Measurements from ENCODE around the gene TBX1. TPM values are rescaled to one million over a fixed set of nuclear protein-coding genes. Genes with fewer than 3 reads are reported as not detected.
"Not testable (repeated sequence)": the region's sequence is repeated elsewhere in the genome, so short reads cannot be mapped to it uniquely, and the experiment has no call there.

Gene TBX1
- polyA plus RNA-seq, 4 donors, result 0.17 to 0.59 (median 0.25) TPM

DNA sequence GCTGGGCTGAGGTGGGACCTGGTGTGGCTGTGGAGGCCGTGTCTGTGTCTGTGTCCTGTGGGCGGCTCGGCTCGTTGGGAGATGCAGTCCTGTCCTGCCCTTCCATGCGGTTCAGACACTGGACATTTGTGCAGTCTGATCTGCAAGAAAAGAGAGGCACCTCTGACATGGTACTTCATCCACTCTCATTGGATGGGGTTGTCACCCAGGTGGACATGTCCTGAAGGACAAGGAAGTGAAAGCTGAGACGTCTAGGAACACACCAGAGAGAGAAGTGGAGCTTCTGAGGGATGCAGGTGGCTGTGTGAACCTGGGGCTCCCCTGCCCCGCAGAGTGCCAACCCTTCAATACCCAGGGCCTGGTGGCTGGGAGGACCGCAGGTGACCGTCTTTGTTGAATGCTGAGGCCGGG is 18.4 kb downstream of the TBX1 start:
- no peak for DNase-seq (ENCODE audit: low read depth in 4 of 4, low spot score in 3 of 4)

DNA sequence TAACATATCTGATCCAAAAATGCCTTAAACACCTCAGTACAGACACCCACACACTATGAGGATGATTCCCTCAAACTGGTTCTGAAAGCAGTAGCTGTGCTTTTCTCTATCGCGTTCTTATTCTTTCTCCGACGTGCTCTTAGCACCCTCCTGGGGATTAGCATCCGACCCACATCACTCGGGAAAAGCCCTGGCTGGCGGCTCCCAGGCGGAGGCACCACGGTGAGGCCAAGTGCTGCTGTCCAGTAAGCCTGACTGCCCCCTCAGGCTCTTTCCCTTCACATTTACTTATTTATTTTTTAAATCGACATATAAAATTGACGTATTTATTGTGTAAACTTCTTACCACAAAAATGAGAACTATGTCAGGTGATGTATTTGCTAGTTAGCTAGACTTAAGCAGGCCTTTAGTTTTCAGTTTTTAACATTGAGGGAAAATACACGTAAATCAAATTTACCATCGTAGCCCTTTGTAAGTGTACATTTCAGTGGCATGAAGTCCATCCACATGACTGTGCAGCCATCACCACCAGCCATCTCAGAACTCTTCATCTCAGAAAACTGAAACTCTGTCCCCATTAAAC is 19.2 kb downstream of the TBX1 start:
- DNase-seq (ENCODE audit: low read depth in 4 of 4, low spot score in 3 of 4), result no peak

DNA sequence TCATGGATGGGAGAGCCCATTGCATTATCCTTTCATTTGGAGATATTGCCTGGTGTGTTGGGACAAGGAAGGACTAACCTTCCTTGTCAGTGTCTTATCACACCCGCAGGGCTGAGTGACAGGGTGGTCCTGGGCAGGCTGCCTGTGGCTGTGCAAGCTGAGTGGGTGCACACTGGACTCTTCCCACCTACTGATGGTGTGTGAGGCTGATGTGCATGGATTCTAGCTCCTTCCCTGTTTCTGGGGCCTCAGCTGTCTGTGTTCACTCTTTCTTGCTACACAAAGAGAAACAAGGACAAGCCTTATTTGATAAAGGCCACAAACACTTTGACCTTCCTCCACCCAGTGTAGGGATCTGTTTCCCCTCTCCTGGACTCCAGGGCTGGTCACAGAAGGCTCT is 22.0 kb downstream of the TBX1 start:
- DNase-seq (ENCODE audit: low read depth in 4 of 4, low spot score in 3 of 4), result no peak

DNA sequence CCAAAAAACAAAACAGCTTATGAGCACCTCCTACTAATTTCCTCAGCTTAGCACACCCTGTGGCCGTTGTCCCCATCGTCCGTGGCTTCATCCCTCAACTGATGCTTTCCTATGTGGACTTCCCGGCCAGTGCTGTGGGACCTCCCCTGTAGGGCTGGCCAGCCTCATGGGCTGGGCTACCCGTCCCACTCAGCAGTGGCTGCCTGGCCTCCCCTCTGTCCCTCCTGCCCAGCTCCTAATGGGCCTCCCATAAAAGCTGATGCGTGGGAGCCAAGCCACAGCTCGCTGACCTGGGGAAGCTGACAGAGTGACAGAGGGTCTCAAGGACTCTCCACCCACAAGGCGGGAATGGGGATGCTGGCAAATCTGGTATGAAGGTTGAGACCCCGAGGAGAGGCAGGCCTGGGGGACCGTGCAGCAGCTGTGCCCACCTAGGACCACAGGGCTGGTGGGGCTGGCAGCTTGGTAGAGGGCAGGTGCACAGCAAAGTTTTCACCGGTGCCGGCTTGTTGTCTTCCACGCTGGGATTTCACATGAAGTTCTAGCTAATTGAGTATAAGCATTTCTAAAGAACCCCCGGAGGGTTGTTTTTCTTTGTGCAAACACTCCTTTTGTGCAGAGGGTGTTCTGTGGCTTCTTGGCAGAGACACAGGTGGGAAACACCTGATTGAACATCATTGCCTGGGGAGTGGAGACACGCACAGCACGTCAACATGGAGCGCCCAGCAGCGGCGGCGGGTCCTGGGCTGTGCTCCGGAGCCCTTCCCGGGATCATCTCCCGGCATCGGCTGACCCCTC is 23.2 kb downstream of the TBX1 start:
- no peak for DNase-seq (ENCODE audit: low read depth in 4 of 4, low spot score in 3 of 4)

DNA sequence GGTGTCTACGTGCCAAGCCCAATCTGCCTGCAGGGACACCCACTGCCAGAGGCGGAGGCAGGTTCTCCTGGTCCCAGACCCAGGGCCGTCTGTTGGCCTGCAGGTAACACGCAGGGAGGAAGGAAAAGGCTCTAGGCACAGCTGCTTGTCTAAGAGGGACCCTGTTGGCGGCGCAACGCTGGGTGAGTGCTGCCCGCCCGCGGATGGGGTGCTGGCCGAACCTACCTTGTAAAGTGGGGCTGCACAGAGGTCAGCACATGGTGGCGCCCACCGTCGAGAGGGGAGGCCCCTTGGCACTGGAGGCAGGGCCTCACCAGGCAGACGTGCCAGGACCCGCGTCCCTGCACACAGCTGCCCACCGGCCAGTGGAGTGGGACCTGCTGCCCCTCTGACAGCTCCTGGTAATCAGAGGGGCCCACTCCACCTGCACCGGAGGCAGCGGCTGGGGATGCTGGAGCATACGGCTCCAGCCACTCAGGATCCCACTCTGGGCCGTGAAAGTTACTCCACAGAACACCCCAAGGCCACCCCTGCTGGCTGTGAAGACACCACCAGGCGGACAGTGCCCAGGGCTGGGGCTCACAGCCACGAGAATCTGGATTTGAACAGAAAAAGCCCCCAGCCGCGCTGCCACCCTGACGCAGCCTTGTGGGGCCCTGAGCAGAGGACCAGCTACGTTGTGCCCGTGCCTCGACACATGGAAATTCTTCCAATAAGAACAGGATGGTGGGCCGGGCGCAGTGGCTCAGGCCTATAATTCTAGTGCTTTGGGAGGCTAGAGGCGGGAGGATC is 24.0 kb downstream of the TBX1 start:
- DNase-seq (ENCODE audit: low read depth in 4 of 4, low spot score in 3 of 4), result no peak

DNA sequence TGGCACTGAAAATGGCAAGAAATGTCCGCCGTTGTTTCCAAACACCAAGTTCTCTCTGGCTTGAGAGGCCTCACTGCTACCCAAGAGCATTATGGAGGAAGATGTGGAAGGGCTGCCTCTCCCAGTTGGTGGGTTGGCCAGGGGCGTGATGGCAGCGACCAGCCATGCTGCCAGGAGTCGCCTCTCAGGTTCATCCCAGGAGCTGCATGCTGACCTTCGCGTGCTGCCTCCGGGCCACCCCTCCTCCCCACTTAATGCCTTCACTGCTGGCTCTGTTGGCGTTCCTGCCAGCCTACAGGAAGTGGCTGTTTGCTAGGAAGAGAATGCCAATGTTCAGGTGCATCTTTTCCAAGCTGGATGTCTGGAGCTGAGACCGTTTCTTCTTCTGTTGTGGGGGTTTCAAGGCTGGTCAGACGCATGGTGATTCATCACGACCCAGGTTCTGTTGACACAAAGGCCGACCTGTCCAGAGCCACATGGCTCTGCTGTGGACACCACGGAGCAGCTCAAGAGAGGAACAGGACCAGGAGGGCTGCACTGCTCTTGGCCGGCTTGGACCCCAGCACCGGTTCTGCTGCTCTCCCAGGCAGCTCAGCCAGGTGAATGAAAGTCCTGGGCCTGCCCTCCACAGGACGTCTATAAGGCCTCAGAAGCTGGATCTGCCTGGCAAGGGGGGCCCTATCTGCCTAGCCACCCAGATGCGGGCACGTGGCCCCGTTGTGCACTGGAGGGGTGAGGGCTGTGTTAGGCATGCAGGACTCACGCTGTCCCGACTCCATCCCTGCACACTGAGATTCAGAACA is 25.1 kb downstream of the TBX1 start:
- no peak for DNase-seq (ENCODE audit: low read depth in 4 of 4, low spot score in 3 of 4)

DNA sequence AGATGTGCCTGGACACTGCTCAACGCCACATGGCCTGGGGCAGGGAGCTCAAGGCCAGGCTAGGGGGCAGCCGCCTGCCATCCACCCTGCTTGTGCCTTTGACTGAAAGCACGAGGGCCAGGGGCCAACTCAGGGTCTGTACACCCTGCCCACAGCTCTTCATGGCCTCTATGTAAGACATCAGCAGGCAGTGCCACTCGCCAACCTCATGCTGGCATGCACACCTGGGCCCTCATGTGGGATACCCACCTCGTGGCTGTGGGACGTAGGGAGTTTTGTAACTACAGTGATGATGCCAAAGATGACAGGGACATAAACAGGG is 25.6 kb downstream of the TBX1 start:
- DNase-seq (ENCODE audit: low read depth in 4 of 4, low spot score in 3 of 4), result no peak

DNA sequence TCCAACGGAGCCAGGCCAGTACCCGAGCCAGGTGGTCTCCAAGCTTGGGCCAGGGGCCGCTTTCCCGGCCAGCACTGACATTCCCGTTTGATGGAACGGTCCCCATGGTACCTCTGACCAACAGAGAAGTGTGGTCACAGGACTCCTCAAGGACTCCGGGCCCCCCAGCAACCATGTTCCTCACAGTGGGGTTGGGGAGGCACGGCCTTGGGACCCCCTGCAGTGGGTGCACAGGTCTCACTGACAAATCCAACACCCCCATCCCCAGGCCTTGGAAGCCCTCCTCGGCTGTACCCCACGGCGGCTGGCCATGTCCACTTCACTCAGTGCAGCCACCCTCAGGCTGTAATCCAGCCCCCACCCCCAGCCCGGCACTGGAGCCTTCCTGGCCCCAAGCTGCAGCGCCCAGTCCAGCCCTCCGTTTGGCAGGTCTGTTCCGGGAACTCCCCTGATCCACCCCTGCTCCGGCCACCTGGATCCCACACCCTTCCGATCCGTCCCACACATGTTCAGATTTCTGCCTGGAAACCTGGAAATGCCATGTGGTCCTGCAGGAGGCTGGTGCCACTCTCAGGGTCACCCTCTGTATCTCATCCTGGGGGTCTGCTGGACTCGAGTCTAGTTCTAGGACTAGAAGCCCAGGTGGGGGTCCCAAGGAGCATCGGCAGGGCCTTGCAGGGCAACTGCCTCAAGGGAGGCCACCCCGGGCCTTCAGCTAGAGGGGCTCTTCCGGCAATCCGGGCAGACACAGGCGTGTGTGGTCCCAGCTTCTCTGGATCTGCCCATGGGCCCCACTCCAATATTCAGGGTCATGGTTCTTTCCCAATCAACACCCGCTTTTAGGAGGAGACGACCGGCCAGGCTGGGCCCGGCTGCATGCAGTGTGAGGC is 26.6 kb downstream of the TBX1 start:
- DNase-seq (ENCODE audit: low read depth in 4 of 4, low spot score in 3 of 4), result no peak

DNA sequence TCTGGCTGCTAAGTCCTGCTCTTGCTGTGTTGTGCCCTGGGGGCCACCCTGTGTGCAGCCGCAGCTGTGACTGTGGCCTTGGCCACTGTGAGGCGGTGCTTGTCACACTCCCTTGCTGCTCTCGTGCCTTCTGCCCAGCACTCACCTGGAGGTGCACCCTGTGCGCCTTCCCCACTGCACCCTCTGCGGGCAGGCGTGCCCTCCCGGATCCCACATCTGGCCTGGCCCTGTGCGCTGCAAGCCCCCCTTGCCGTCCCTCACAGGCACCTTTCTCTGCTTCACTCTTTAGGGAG is 27.2 kb downstream of the TBX1 start:
- no peak for DNase-seq (ENCODE audit: low read depth in 4 of 4, low spot score in 3 of 4)

DNA sequence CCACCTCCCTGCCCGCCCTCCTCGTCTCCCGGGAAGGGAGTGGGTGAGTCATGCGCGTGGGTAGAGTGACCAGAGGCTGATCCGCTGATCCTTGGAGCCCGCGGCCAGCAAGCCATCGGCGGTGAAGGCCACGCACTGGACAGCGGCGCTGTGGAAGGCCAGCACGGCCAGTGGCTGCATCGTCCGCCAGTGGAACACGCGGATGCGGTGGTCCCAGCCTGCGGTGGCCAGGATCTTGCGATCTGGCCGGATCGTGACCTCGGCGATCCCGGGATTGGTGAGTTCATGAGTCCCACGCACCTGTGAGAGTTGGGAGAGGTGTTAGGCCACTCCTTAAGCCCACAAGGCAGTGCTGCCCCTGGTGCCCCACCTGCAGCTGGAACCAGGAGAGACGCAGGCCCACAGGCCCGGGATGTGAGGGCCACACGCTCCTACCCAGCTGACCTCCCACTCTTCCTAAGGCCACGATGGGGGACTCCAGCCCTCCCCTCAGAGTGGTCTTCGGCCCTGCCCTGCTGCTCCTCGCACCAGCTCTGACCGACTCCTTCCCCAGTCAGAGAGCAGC is 28.2 kb downstream of the TBX1 start:
- DNase-seq (ENCODE audit: low read depth in 4 of 4, low spot score in 3 of 4), result no peak

DNA sequence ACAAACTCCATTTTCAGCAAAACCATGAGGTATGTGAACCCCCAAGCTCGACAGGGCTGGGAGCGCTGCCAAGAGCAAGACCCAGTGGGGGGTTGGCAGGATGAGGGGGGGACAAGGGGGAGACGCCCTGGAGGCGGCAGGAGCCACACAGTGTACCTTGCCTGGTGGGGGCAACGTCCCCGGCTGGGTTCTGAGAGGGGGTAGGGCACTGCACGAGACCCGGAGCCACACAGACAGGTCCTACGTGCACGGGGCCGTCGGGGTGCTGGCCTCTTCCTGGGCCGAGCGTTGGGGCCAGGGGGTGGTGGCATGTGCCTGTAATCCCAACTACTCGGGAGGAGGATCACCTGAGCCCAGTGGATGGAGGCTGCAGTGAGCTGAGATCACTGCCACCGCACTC is 28.8 kb downstream of the TBX1 start:
- no peak for DNase-seq (ENCODE audit: low read depth in 4 of 4, low spot score in 3 of 4)

DNA sequence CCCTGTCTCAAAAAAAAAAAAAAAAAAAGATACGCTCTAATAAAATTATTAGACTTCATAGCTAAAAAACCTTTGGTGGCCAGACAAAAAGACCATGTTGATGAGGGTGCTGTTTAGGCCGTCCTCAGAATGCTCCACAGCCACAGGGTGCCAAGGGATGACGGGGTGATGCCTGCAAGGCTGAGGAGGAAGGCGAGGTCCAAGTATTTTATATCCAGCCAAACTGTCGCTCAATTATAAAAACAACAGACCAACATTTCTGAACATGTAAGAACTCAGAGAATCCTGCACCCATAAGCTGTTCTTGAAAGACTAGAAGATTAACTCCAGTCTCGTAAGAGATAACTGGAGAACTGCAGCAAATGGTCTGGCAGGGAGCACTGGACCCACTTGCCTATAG is 29.2 kb downstream of the TBX1 start:
- DNase-seq (ENCODE audit: low read depth in 4 of 4, low spot score in 3 of 4), result no peak

DNA sequence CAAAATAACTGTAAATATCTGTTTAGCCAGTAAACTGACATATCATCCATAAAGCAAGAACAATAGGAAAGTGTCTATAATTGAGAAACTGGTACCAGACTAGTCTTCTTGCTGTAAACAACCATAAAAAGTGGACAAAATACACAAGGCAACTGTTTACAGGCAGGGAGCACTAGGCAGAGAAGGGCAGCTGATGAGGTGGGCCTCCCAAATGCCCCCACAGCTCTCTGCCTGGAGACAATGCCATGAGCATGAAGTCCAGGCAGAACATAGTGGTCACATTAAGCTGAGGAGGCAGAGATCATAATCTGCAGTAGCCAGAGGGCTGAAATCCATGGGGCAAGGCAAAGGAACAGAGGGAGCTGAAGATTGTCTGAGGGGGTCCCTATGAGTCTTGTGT is 30.7 kb downstream of the TBX1 start:
- no peak for DNase-seq (ENCODE audit: low read depth in 4 of 4, low spot score in 3 of 4)

DNA sequence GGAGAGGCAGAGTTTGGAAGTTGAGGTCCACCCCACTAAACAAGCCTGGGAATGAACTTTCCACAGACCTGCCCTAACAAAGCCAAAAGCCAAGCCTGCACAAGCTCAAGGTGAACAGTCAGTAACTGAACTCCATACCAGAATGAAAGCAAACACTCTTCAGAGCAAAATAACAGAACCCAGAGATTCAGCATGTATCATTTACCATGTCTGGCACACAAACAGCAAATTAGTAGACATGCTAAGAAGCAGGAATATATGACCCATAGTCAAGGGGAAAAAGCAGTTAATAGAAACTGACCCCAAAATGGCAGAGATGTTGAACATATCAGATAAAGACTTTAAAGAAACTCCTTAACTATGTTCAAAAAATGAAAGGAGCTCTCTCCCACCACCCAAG is 31.3 kb downstream of the TBX1 start:
- DNase-seq (ENCODE audit: low read depth in 4 of 4, low spot score in 3 of 4), result no peak

DNA sequence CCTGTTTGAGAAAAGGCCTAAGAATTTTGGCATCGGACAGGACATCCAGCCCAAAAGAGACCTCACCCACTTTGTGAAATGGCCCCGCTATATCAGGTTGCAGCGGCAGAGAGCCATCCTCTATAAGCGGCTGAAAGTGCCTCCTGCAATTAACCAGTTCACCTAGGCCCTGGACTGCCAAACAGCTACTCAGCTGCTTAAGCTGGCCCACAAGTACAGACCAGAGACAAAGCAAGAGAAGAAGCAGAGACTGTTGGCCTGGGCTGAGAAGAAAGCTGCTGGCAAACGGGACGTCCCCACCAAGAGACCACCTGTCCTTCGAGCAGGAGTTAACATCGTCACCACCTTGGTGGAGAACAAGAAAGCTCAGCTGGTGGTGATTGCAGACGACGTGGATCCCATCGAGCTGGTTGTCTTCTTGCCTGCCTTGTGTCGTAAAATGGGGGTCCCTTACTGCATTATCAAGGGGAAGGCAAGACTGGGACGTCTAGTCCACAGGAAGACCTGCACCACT is 31.9 kb downstream of the TBX1 start:
- not testable (repeated sequence) for DNase-seq (ENCODE audit: low read depth in 4 of 4, low spot score in 3 of 4)

DNA sequence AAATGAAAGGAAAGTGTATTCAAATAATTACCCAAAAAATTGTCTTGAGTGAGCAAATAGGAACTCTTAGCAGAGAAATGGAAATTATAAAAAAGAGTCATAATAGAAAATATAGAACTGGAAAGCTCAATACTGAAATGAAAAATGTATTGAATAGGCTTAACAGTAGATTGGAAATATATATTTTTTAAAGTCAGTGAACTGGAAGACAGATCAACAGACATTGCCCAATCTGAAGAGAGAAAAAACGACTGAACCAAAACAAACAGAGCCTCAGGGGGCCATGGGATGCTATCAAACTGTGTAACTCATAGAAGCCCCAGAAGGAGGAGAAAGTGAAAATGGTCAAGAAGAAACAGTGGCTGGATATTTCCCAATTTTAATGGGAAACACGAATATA is 32.6 kb downstream of the TBX1 start:
- no peak for DNase-seq (ENCODE audit: low read depth in 4 of 4, low spot score in 3 of 4)

DNA sequence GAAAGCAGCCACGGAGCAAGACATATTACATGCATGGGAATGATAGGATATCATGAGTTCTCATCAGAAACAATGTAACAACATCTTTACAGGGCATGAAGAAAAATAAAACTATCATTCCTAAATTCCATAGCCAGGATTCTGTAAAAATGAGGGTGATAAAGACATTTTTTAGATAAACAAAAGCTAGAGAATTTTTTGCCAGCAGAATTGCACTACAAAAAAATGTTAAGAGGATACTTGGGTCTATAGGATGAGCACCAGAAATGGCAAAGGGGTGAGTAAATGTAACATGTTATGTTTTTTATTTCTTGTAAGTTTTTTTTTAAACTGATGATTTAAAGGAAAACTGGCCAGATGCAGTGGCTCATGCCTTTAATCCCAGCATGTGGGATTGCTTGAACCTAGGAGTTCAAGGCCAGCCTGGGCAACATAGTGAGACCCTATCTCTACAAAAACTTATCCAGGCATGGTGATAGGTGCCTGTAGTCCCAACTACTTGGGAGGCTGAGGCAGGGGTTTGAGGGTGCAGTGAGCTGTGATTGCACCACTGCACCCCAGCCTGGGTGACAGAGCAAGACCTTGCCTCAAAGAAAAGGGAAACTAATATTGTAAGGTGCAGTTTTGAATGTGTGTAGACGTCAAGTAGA is 33.2 kb downstream of the TBX1 start:
- no peak for DNase-seq (ENCODE audit: low read depth in 4 of 4, low spot score in 3 of 4)

DNA sequence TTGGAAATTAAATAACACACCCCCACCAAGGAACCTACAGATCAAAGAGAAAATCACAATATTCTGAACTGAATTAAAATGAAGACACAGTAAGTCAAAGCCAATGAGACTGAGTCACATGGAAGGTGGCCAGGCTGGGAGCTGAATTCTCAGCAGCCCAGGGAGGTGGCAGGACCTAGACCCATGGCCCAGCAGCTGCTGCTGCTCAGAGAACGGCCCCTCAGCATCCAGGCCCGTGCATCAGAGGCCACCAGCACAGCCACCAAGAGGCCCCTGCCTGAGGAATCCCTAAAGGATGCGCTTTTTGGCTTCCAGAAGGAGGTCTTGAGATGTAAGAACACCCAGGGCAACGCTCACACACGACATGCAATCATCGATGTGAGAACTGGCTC is 35.0 kb downstream of the TBX1 start:
- DNase-seq (ENCODE audit: low read depth in 4 of 4, low spot score in 3 of 4), result no peak

DNA sequence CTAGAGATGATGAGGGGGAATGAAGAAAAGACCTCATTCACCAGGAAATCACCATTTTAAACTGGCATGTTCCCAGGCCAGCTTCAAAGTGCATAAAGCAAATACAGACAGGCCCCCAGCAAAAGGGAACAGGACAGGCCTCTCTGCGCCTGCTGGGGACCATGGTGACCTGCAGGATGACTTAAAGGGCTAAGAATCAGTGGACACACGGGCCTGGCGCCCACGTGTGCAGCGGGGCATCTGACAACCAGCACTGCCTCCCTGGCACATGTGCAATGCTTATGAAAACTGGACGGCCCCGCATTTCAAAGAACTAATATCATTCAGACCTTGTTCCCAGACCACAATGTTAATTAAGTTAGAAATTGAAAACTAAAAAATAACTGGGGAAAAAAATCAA is 35.6 kb downstream of the TBX1 start:
- no peak for DNase-seq (ENCODE audit: low read depth in 4 of 4, low spot score in 3 of 4)
